Activated CD4-positive, CD25-positive, alpha-beta regulatory T cell (primary cell): Measurements from ENCODE around the gene ERC2.

Experiments
- DNase-seq, 4 experiments: peaks; one replicate each; lab custom pipeline; 2025; lab: John Stamatoyannopoulos, UW

Gene ERC2

DNA sequence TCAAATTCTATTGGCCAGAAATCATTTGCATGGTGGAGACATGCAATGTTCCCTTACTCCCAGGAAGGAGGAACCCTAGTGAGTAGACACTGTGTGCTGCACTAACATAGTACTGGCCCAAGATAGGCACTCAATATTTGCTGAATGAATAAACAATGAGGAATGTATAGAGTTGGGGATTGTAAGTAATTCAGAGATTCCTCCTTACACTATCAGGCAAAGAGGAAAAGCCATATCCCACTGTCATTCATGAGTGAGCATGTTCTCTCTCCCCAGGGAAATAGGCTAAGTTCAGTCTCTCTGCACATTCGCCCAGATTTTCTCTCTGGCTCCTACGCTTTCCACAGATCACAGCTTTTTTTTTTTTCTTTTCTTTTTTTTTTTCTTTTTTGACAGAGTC is 826.3 kb downstream of the ERC2 start:
- DNase-seq = no peak

DNA sequence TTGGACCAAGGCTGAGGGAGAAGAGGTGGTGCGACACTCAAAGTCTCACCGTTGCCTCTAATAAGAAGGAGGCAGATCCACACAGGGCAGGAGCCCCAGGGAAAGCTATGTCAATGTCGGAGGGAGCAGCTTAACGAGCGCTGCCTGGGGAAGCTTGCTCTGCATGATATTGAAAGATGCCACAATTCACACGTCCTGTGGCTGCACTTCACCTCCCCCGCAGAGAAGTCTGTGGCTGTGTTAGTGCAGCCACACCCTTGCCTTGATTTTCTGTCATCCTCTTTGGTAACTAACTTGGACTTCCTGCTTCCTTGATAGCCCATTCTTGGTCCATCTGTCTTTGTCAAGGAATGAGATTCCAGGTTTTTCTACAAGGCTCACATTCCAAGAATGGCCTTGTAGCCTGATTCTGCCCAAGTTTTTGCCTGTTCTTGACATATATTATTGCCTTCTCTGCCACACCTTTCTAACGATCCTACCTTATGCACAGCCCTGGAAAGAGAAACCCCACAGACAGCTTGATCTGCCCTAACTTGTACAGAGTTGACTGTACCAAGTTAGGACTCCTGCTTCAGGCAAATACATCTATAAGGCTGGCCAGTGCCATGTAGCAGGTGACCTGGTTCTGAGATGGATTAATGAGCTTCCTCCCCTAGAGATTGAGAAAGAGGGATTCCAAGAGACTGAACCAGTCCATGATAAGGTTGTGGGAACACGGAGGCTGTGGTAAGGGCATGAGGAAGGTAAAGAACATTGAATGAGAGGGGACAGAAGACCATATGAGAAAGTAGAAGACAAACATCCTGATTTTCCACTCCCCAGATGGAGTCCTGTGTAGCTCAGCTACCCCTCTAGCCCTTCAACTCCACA is 828.1 kb downstream of the ERC2 start:
- DNase-seq = no peak

DNA sequence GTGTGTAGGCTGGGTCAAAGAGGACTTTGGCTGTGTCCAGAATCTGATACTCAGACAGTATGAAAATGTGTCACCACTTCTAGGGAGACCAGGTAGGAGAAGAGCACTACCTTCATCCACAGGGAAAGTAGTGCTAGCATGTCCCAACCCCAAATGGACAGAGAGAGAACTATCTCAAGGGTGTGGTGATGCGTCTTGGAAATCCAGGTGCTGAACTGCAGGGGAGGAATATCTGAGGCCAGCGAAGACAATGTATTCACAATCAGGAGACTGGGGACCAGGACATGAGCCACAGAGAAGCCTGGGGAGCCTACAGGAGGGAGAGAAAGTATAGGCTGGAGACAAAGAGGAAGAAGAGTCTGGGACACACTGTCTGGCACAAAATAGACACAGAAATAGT is 829.1 kb downstream of the ERC2 start:
- no peak for DNase-seq

DNA sequence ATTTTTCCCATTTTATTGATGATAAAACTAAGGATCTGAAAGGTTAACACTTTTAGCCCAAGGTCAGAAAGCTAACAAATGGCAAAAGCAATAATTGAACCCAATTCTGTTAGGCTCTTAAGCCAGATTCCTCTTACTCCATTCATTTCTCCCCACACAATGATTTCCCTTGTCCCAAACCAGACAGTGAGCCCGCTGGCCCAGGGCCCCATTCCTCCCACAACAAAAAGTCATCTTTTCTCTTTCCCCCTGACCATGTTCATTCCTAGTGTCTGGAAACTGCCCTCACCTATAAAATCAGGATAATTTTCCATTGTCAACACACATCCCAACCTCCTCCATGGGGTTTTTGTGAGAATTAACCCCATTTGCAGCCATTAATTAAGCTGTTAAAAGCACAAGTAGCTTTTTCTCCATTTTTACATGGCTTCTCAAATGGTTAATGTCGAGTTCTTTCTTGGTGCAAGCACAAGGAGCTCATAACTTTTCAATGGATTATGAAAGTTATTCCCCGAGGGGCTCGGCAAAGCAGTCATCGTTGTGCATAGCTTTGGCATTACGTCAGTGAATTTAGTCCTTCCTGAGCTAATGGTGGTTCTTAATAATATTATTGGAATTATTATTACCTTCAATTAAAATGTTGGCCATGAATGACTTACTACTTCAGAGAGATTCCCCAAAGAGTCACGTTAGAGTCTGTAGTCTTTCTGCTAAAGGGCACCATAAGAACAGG is 830.2 kb downstream of the ERC2 start:
- DNase-seq = no peak

DNA sequence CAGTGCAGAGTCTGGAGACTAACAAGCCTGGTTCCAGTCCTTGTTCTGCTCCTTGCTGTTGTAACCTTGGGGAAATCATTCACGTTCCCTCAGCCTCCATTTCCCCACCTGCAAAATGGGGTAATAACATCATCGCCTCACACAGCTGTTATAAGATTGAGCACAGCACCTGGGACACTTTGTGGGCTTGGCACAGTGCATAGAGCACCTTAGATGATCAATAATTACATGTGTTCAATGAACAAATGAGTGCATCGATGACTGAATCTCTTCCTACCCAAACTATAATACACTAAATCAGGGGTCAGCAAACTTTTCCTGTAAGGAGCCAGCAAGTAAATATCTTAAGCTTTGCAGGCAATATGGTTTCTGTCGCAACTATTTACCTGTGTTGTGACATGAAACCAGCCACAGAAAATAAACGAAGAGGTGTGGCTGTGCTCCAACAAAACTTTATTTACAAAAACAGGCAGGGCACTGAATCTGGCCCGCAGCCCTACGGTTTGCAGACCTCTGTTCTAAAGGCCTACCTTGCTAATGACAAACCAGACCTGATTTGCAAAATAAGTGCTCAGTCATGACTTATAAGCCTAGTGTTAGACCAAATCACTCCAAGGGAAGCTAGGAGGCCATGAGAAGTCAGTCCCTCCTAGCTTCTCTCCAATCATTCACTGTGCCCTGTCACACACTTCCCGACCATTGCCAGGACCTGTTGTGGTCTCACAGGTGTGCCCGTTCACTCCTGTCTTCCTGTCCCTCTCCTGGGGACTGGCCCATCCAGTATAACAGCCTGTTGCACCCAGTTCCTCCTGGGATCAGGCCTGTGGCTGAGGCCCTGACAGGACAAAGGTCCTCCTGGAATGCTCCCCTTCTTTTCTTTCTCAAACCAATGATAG is 831.7 kb downstream of the ERC2 start:
- DNase-seq = no peak

DNA sequence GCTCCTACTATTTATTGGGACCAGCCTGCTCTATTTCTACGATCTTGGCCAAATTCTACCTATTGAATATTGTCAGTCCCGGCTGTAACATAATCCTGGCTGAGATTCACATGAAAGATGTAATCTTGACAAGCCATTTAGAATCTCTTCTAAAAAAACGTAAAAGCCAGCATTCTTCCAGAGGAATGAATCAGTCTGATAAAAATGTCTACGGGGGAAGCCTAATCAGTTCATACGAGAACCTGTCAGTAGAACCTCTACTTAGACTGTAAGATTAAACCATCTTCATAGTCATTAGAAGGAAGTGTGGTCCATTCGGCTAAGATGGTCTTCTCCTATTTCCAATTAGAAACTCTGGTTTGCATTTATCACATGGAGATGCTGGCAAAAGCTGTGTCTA is 833.9 kb downstream of the ERC2 start:
- DNase-seq = no peak

DNA sequence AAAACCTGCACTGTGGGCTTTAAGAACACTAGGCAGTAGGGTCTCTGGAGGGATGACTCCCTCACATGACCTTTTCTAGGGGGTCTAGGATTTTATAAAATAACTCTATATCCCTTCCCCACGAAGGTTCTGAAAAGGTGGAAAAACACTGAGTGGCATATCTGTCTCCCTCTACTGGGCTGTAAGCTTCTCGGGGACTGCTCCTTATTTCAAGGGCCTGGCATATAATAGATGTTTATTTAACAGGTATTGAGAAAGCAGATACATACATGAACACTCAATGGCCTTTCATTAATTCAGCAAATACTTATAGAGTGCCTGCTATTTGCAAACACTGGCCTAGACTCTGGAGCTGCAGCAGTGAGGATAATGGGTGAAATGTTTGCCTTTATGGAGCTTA is 834.9 kb downstream of the ERC2 start:
- no peak for DNase-seq

DNA sequence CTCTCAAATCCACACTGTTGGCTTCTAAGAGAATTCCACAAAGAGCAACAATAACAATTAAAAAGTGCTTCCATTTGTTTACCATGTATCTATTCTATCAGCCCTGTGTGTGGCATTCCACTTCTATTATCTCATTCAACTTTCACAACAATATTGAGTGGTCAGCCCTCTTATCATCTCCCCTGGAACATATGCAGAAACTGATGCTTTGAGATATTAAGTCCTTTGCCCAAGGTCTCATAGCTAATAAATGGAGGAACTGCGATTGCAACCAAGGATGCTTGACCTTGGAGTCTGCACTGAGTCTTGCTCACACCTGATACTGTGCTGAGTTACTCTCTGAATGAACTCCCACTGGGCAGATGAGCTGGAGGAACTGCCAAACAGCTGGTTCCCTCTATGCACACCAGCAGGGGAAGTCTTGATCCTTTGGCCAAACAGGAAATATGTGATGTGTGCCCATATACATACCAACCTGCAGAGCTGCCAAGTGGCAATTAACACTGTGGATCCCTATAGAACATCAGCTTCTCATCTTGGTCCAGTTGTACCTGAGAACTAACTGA is 836.4 kb downstream of the ERC2 start:
- no peak for DNase-seq

DNA sequence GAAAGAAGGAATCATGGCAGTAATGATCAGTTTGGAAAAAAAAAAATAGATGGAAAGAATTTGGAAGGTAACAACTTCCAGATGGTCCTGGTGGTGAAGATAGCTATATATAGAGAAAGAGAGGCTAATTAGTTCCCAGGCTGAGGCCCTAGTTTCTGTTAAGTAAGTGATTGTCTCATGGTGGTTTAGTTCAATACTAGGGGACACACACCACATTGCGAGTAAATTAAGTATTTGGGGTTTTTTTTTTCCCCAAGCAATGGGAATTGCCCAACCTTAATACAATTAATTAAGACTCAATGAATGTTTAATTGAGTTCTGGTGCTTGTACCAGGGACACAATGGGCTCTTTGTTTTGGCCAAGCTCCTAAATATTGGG is 837.4 kb downstream of the ERC2 start:
- DNase-seq = no peak

DNA sequence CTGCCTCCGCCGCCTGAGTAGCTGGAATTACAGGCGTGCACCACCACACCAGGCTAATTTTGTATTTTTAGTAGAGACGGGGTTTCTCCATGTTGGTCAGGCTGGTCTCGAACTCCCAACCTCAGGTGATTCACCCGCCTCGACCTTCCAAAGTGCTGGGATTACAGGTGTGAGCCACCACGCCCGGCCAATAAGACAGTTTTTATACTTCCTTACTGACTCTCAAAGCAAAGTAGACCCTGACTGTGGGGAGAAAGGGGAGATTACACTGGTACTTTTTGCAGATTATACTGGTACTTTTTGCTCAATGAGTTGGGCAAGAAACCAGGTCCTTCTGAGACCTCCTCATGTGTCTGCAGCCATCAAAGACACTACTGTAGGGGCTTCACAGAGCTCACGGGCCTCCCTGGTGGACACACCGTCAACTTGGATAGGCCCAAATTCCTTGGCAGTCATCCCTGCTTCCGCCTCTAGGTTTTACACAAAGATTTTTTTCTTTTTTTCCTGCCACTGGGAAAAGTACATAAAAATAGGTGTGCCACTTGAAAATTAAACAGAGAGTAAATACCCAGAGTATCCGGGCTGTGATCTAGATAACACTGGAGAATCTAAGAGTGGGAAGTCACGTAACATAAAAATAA is 837.9 kb downstream of the ERC2 start:
- DNase-seq = no peak

DNA sequence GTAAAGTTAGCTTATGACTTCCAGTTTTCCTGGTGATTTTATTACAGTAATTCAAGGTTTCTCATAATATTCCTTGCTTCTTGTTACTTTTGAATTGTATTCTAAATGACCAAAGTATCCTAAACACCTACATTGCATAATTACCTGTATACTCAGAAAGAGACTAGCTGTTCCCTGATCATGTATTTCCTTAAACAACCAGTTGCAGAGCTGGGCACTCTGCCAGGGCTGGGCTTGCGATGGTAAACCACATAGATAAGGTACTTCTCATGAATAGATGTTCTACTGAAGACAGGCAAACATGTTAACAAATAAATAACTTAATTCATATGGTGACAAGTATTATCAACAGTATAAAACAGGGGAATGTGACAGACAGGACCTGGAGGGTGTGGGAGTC is 838.8 kb downstream of the ERC2 start:
- no peak for DNase-seq

DNA sequence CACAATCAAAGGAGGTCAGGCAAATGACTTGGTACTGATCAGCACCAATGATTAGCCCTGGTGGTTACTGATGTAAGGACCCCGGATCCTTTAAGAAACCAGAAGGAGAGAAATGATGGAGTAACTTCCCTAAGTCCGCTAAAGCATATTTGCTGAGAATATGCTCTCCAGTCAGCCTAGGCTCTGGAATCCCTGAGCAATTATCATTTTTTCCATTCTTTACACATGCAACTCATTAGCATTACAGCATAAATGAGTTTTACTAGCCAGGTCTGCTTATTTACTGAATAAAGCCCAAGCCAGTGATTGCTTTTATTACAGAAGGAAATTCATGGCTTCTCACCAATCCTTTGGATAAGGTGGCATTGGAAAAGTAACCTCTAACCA is 842.0 kb downstream of the ERC2 start:
- DNase-seq = no peak

DNA sequence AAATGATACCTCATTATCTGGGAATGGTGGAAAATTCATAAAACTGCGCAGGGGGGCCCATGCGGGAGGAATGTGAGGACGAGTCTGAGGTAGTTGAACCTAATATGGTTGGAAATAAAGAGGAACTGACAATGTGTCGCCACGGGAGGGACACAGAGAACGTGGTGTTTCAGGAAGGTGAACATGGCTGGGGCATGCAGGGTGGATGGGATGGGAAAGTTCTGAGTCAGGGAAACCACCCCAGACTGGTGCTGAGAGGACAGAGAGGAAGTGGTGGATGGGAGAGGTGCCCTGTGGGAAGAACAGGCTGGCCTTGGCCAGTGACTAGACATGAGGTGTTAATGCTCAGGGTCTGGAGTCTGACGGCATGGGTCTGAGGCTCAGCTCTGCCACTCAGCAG is 844.0 kb downstream of the ERC2 start:
- DNase-seq = no peak

DNA sequence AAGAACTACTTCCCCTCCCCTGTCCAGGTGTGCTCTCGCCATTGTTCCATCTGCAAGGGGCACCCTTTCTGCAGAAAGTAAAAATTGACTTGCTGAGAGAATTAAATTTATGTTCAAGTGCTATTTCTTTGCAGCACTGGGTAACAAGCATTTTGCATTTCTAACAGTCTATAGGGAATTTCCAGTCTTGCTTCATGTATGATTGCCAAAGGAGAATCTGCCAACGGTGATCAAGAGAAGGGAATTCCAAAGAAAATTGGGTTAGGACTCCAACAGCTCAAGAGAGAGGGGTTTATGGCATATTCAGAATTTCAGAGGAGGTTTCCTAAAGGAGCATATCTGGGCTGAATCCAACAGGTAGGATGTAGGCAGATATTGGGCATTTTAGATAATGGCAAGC is 844.5 kb downstream of the ERC2 start:
- no peak for DNase-seq

DNA sequence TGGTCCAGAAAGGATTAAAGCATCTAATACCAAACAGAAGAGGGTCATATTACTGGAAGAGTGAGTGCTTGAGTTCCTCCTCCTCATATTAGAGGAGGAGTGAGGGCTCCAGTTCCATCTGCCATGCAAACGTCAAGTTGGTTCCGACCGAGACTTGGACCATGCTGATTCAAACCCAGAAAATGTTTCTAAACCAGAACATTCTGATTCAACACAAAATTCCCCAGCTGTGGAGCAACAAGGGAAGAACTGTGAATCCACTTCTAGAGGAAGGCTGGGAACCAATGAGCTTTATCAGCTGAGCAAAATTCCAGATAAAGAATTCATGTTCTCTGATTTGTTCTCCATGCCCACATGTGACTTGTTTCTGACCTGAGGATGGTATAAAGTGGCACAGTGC is 845.5 kb downstream of the ERC2 start:
- DNase-seq = no peak

DNA sequence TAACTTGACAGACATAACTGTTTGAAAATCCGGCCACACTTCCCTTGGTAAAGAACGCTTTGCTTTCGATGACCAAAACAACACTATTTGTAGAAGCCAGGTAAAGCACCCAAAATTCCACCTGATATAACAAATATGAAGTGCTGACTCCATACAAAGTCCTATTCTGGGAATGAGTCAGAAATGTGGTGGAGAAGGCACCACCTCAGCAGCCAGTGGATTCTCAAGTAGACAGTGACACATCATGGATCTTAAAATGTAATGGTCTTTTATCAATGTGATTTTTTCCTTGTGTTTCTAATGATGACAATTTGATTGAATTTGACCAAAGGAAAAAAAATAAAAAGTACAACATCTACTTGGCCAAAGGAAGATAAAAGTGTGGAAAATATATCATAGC is 846.2 kb downstream of the ERC2 start:
- no peak for DNase-seq

DNA sequence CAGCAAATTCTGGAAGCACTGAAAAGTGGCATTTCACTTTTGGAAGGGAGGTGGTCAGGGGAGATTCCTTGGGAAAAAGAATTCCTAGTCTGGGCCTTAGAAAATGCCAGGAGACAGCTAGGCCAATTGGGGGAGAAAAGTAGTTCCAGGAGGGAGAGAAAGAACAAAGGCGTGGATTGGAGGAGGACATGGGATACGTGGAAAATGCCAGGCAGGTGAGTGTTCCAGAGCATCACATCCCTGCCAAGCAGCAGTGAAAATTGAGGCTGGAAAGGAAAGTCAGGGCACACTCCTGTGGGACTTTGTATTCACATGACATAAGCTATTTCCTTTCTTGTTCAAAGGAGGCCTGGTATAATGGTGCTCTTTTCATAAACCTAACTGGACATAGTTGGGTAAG is 846.6 kb downstream of the ERC2 start:
- no peak for DNase-seq

DNA sequence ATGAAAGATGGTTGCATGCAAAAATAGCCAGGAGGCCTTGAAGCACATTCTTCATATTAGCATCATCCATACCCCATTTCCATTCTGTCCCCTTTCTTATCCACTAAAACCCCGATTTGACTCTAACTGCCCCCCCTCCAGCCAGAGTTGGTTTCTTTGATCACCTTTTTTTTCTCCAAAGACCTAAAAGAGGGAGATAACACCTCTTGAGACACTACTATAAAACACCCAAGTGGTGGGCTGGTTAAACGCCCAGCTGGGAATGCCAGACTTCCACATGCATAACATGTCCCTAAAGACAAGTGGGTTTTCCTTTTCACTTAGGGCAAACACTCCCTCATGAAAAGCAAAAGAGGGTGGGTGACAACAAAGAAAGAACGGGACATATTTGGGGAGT is 847.2 kb downstream of the ERC2 start:
- no peak for DNase-seq

DNA sequence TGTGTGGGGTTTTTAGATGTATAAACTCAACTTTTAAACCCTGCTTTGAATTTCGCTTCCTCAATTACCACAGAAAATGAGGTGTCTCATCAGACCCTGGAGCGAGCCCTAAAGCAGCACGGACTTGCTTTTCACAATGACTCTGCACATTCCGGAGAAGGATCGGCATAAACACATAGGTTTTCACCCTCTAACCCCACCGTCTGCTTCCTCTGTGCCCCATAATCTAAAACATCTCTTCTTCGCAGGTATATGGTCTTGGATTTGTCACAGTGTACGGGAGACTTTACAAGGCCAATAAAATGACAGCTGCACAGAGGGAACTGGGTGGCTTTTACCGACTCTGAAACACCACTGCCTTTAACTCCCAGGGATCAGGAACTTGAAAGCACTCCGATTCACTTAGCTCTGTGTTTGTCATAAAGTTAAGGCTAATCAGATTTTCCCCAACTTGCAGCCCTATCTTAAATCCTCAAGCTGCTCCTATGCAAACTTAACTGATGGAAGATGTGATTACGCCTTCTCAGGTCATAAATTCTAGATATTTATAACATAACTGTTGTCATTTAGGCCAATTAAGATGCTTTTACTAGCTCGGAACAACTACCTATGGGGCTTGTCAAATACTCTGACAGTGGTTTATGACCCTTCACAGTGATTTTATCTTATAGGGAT is 847.8 kb downstream of the ERC2 start:
- no peak for DNase-seq

DNA sequence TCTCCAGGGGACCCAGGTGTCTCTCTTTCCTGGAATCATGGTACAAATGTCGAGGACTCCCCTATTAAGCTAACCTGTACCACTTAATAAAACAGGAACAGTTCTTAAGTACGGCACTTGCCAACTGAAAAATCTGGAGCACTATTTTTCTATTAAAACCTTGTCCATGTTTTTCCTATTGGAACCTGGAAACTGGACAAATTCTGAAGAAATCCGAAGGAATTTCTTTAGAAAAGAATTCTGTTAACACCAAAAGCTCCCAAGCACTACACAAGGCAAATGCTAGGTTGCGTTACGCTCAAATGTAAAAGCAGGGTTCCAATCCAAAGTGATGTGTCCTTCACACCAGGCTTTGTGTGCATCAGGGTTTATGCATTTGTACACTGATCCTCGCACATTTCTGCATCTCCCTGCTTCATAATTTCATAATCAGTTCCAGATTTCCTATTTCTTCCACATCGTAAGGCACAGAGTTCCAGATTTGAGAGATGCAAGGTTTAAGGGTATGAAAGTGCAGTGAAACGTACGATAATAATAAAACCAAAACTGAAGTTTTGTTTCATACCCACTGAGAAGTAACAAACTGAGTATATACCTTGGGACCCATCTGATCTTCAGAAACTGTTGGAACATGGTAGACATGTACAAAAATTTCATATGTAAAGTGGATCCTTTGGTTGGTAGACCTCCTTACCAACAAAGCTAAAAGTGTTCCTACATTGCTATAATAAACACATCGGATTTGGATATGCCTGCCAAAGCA is 849.0 kb downstream of the ERC2 start:
- DNase-seq = no peak

DNA sequence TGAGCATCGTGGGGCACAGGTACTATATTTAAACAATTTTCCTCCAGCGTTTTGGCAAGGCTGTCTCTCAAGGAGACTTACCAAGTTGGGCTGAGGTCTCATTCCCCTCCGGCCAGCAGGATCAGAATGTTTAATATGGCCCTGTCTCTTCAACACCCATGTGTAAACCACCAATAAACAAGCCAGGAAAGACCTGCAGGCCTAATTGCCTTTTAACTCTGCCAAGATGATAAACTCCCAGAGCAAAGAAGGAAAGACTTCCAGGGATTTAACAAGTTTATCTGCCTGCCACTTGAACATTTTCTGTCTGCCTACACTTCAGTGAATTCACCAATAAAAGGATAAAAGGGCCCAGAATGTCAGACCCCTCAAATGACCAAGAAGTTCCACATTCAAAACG is 850.9 kb downstream of the ERC2 start:
- DNase-seq = no peak
